ENCODE results near the gene UVRAG.

DNA sequence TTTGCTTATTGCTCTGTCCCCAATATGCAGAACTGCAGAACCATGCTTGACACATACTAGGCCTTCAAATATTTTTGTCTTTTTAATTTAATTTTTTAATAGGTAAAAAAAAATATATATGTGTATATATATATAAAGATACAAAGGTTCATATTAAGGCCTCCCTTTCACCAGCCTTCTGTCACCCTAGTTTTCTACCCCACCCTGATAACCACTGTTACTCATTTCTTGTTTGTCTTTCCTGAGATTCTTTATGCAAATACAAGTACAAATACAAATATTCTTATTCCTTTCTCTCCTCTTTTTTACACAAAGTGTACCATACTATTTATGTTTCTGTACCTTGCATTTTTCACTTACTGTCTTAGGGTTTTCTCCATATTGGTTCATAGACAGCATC is 43.0 kb downstream of the UVRAG start:
- TF ChIP-seq, protein P1, sequence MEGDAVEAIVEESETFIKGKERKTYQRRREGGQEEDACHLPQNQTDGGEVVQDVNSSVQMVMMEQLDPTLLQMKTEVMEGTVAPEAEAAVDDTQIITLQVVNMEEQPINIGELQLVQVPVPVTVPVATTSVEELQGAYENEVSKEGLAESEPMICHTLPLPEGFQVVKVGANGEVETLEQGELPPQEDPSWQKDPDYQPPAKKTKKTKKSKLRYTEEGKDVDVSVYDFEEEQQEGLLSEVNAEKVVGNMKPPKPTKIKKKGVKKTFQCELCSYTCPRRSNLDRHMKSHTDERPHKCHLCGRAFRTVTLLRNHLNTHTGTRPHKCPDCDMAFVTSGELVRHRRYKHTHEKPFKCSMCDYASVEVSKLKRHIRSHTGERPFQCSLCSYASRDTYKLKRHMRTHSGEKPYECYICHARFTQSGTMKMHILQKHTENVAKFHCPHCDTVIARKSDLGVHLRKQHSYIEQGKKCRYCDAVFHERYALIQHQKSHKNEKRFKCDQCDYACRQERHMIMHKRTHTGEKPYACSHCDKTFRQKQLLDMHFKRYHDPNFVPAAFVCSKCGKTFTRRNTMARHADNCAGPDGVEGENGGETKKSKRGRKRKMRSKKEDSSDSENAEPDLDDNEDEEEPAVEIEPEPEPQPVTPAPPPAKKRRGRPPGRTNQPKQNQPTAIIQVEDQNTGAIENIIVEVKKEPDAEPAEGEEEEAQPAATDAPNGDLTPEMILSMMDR (IDR thresholded peaks at IDR 0.05) = no peak
- no peak for TF ChIP-seq POLR2AphosphoS5 (IDR thresholded peaks at IDR 0.05)
- no peak for TF ChIP-seq POLR2A (IDR thresholded peaks at IDR 0.05)
